ENCODE data around the gene USP2. TPM values are rescaled to one million over a fixed set of nuclear protein-coding genes. Genes with fewer than 3 reads are reported as not detected.

USP2 gene
- polyA plus RNA-seq, 3 donors, result 0.36 TPM; not detected in 2

- Histone ChIP-seq H3K27ac (ENCODE audit: low read depth in 1 of 2, low read length in 2 of 2) (no peak overlapping the region), H3K4me3 (replicated peaks in 1 of 3; ENCODE audit: low read depth in 2 of 3, low read length in 3 of 3) (peak overlapping the region in 1 of 3 experiments; percentile 66), H3K4me2 (replicated peaks; ENCODE audit: extremely low read depth, low read length, poor library complexity, severe bottlenecking) (no peak overlapping the region), H4K20me1 (ENCODE audit: insufficient read depth, low read length) (no peaks in the 10 kb centered on the region), H3K27me3 (ENCODE audit: control insufficient read depth in 2 of 2, insufficient read depth in 2 of 2, low read length in 2 of 2) (peaks cover 0 to 27% of the 10 kb centered on the region in 2 donors), H3K9me3 (replicated peaks in 1 of 2; ENCODE audit: control insufficient read depth in 1 of 2, insufficient read depth in 1 of 2, low read length in 2 of 2) (no peaks in the 10 kb centered on the region), H3K9ac (ENCODE audit: insufficient read depth, low read length, poor library complexity, severe bottlenecking) (no peak overlapping the region), H3K36me3 (replicated peaks in 1 of 2; ENCODE audit: control insufficient read depth in 1 of 2, insufficient read depth in 2 of 2, low read length in 2 of 2) (no peaks in the 10 kb centered on the region), H3K79me2 (ENCODE audit: insufficient read depth, low read length) (no peaks in the 10 kb centered on the region), H2AFZ (ENCODE audit: insufficient read depth, low read depth, low read length, poor library complexity, severe bottlenecking) (no peak overlapping the region), H3K4me1 (ENCODE audit: control insufficient read depth in 1 of 2, insufficient read depth in 2 of 2, low read length in 2 of 2) (peaks cover 16 to 17% of the 10 kb centered on the region in 2 donors)
- intact Hi-C loops (cut with micrococcal nuclease), result no loop called here
- H3K27me3 Mint-ChIP-seq (ENCODE audit: low read depth in 3 of 3), result peaks cover 12 to 24% (median 16%) of the 10 kb centered on the region in 3 donors
- H3K27ac Mint-ChIP-seq, result peak overlapping the region in 1 of 7 donors; percentile 27
- no peaks in the 10 kb centered on the region for H3K36me3 Mint-ChIP-seq
- H3K4me3 Mint-ChIP-seq, result no peak overlapping the region
- peak in 1 of 3 donors; percentile 11 for DNase-seq
- 93% methylated on average over 8 of the region's 13 CpGs for WGBS (ENCODE audit: insufficient coverage)
- H3K4me1 Mint-ChIP-seq, result no peaks in the 10 kb centered on the region
- peaks cover 0 to 3% (median 0%) of the 10 kb centered on the region in 7 donors for H3K9me3 Mint-ChIP-seq
- no peak for TF ChIP-seq CTCF (IDR thresholded peaks at IDR 0.05)
Measured at GRCh38 chr11:119380160-119380826, 1.2 kb downstream of the USP2 start.

- Histone ChIP-seq H3K27ac (ENCODE audit: low read depth in 1 of 2, low read length in 2 of 2) (no peak overlapping the region), H4K20me1 (ENCODE audit: insufficient read depth, low read length) (no peaks in the 10 kb centered on the region), H3K4me3 (replicated peaks in 1 of 3; ENCODE audit: low read depth in 2 of 3, low read length in 3 of 3) (no peak overlapping the region), H3K36me3 (replicated peaks in 1 of 2; ENCODE audit: control insufficient read depth in 1 of 2, insufficient read depth in 2 of 2, low read length in 2 of 2) (no peaks in the 10 kb centered on the region), H2AFZ (ENCODE audit: insufficient read depth, low read depth, low read length, poor library complexity, severe bottlenecking) (no peak overlapping the region), H3K9ac (ENCODE audit: insufficient read depth, low read length, poor library complexity, severe bottlenecking) (no peak overlapping the region), H3K4me1 (ENCODE audit: control insufficient read depth in 1 of 2, insufficient read depth in 2 of 2, low read length in 2 of 2) (peaks cover 16 to 17% of the 10 kb centered on the region in 2 donors), H3K4me2 (replicated peaks; ENCODE audit: extremely low read depth, low read length, poor library complexity, severe bottlenecking) (no peak overlapping the region), H3K79me2 (ENCODE audit: insufficient read depth, low read length) (no peaks in the 10 kb centered on the region), H3K9me3 (replicated peaks in 1 of 2; ENCODE audit: control insufficient read depth in 1 of 2, insufficient read depth in 1 of 2, low read length in 2 of 2) (no peaks in the 10 kb centered on the region), H3K27me3 (ENCODE audit: control insufficient read depth in 2 of 2, insufficient read depth in 2 of 2, low read length in 2 of 2) (peaks cover 0 to 21% of the 10 kb centered on the region in 2 donors)
- intact Hi-C loops (cut with micrococcal nuclease), result no loop called here
- Mint-ChIP-seq H3K27me3 (ENCODE audit: low read depth in 3 of 3) (peaks cover 12 to 24% (median 16%) of the 10 kb centered on the region in 3 donors), H3K9me3 (peaks cover 0 to 3% (median 0%) of the 10 kb centered on the region in 7 donors), H3K27ac (peak overlapping the region in 2 of 7 donors; percentile 69 to 70), H3K36me3 (no peaks in the 10 kb centered on the region), H3K4me1 (no peaks in the 10 kb centered on the region), H3K4me3 (peak overlapping the region in 1 of 2 donors; percentile 28)
- WGBS (ENCODE audit: insufficient coverage), result 96% methylated on average over 7 of the region's 10 CpGs
- no peak for TF ChIP-seq CTCF (IDR thresholded peaks at IDR 0.05)
- no peak for DNase-seq
Measured at GRCh38 chr11:119378851-119379465, 2.5 kb downstream of the USP2 start.

Measured in CD14-positive monocyte (primary cell).